ENCODE results near the gene SLC26A9.

The SLC26A9 gene

DNA sequence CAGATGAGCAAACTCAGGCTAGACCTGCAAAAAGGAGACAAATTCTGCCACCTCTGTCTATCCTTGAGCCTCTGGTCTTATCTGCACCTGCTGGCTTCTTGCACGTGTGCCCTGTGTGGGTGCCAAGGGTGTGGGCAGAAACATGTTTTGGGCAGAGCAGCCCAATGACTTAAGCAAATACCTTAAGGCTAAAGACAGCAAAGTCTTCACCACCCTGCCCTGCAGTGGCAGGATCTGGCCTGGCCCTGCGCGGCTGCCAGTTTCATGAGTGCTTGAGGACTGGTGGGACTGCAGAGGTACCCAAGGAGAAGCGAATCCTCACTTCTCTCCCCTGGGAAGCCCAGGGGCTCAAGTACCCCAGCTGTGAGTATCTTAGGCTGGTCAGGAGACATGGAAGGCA lies 3.8 kb upstream of the SLC26A9 start:
- DNase-seq (ENCODE audit: low read depth in 3 of 3): no peak

DNA sequence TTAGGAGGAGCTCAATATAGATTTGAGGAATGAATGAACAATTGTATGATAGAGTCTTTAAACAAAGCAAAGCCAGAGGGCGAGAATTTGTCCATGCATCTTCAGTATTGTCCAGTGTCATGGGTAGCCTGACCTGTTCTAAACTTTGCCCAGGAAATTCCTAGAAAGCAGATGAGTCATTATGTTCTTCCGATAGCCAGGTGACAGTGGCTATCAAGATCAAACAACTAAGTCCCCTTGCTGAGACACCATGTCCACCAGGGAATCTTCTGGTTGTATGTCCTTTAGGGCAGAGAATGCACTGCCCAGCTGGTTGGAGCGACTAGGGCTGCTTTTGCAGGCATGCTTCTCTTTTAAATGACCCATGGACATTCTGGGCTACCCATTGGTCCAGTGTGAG lies 1.8 kb upstream of the SLC26A9 start:
- no peak for DNase-seq (ENCODE audit: low read depth in 3 of 3)

DNA sequence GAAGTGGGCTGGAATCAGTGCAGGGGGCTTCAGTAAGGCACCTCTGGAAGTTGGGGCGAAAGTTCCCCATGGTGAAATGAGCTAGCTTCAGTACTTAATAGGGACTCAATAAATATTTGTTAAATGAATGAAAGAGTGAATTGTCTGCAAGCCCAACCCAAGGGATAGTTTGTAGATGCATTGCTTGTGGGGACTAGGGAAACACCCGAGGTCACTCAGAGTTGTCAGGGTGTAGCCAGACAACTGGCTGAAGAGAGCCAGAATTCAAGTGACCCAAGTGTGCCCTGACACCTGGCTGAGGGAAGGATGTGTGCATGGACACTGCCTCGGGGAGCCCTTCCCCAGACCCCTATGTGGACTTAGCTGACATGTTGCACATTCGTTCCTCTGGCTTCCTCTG lies 1.3 kb upstream of the SLC26A9 start:
- no peak for DNase-seq (ENCODE audit: low read depth in 3 of 3)

DNA sequence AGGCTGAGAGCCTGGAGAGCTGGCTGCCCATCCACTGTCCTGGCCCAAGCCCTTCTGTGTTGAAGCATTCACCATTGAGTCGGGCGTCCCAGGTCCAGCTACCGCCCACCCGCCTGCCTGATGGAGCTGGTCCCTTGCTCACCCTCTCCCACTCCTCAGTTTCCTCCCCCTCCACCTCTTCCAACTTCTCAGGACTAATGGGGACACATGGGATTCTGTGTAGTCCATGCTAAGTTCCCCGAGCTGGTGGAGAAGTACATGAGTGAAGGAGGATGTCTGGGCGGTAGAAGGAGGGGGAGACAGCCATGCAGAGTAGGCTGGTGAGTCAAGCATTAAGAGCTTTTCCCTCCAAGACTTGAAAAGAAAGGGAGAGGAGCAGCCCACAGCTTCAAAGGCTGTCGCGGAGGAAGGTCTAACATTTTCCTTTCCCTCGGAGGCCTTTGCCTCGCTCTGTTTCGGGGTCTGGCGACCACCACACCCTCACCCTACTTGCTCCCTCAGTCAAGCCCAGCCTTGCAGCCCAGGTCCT lies 561 bp downstream of the SLC26A9 start:
- no peak for DNase-seq (ENCODE audit: low read depth in 3 of 3)

DNA sequence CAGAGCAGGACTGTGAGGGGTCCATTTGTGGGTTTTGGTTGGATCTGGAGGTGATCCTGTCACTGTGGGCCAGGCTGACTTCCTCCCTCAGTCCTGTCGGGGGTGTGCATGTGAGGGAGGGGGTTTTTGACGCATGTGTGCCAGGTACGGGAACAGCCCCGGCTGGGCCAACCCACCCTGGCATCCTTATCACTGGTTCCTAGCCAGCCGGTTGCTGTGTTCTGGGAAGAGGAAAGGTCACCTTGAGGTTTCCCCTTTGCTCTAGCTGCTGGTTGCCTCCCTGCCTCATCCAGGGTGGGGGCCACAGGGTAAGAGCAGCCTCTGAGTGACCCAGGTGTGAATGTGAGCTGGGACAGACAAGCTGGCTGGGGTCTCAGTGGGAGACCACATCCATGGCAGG lies 2.5 kb downstream of the SLC26A9 start:
- DNase-seq (ENCODE audit: low read depth in 3 of 3): no peak

DNA sequence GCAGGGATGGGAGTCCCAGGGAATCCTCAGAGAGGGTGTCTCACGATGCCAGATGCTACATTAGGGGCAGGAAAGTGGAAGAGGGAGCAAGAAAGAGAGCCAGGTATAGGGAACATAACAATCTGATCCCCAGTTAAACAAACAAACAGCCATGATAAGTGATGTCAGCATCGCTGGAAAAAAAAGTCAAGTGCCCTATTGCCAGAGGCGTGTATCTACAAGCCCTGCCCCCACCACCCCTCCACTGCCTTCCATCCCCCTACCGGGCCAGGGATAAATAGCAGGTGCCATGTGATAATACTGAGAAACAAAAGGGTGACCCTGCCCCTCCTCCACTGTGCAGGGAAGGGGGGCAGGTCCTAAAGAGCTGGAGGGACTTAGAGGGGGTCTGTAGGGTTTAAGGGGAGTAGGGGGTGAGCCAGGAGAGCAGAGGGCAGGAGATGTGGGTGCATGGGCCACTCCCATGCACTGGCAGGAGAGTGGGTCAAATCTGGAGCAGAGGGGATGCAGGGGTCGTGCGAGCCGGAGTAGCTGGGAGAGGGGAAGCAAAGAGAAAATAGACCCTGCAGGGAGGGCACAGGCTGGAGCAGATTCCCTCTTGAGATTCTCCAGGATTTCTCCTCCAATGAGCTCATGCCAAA lies 3.4 kb downstream of the SLC26A9 start:
- no peak for DNase-seq (ENCODE audit: low read depth in 3 of 3)

DNA sequence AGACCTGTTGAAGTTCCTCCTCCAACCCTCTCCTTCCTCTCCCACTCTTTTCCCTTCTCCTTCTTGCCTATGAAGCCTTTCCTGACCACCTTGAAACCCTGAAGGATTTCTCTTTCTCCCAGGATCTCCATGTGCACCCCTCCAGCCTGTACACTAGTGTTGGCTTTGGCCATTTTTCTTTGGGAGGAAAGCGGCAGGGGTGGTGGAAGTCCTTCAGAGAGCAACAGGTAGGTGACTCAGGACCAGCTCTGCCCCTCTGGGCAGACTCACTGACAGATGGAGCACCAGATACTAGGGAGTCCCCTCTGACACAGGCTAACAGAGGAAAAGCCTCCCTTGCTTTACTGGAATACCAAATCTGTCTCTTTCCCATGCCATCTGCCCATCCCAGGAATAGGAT lies 4.6 kb downstream of the SLC26A9 start:
- DNase-seq (ENCODE audit: low read depth in 3 of 3): no peak

DNA sequence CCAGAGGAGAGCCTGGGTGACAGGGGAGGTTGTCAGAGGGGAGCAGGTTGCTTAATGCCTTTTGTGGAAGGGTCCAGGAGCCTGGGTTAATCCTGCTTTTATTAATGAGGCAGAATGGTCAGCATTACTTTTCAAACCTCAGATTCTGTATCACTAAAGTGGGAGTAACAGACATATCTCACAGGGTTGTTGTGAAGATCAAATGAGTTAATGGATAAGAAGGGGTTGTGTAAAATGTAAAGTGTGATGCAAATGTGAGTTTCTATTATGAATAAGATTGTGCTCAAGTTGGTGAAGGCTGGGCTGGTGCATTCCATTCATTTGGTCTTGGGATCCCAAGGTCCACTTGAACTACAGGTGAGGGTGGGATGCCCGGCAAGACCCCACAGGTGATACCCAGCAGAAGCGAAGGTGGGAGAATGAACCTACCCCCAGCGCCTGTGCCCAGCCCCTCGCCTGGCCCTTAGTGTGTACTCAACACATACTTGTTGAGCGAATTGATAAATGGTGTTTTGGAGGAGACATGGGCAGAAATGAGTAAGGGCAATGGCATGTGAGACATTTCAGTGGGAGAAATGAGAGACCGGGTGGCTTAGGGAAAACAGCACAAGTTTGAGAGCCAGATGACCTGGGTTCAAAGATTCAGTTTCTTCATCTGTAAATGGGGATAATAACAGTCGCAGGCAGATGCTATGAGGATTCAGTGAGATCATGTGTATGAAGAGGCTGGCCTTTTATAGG lies 6.2 kb downstream of the SLC26A9 start:
- no peak for DNase-seq (ENCODE audit: low read depth in 3 of 3)

DNA sequence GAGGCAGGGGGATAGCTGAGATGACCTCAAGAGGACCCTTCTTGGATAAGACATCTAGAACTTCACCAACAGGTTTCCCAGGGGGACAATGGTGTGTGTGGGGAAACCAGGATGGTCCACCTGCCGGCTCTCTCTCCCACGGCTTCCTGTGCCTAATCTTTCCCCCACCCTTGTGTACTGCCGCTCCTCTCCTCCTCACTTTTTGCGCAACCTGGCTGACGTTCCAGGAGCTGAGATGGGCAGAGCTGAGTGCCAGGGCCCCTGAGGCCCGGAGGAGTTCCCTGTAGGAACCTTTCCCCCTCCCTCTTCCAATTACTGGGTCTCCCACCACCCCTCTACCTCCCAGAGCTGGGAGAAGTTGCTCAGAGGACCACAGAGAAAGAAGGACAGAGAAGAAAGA lies 6.9 kb downstream of the SLC26A9 start:
- DNase-seq (ENCODE audit: low read depth in 3 of 3): no peak

DNA sequence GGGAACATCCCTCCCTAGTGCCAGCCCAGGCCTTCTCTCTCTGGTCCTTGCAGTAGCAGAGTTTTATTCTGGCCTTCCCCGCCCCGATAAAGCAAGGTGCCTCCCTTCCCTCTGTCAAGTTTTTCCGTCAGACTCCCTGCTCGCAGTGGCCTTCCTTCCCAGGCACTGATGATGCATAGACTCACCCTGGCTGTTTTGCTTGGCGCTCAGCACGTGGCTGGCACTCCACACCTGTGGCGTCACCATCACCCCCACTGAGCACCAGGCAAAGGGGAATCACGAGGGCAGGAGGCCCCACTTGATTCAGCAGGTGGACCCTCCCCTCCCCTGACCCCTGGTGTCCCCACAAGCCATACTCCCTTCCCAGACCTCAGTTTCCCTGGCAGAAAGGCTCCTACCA lies 7.4 kb downstream of the SLC26A9 start:
- no peak for DNase-seq (ENCODE audit: low read depth in 3 of 3)

DNA sequence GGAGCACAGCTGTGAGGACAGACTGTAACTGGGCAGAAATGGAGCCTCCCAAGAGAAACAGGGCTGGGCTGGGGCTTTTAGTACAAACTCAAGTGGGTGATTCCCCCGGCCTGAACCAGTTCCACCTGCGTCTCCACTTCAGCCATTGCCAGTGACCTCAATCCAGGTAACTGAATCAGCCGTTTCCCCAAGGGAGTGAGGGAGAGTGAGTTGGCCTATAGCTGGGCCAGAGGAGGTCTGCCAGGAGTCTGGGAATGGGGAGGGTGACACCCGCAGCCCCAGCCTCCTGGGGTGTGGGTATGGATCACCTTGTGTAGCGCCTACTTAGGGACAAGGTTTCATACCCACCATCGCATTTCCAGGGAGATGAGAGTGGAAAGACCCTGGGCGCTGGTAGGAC lies 8.5 kb downstream of the SLC26A9 start:
- no peak for DNase-seq (ENCODE audit: low read depth in 3 of 3)

DNA sequence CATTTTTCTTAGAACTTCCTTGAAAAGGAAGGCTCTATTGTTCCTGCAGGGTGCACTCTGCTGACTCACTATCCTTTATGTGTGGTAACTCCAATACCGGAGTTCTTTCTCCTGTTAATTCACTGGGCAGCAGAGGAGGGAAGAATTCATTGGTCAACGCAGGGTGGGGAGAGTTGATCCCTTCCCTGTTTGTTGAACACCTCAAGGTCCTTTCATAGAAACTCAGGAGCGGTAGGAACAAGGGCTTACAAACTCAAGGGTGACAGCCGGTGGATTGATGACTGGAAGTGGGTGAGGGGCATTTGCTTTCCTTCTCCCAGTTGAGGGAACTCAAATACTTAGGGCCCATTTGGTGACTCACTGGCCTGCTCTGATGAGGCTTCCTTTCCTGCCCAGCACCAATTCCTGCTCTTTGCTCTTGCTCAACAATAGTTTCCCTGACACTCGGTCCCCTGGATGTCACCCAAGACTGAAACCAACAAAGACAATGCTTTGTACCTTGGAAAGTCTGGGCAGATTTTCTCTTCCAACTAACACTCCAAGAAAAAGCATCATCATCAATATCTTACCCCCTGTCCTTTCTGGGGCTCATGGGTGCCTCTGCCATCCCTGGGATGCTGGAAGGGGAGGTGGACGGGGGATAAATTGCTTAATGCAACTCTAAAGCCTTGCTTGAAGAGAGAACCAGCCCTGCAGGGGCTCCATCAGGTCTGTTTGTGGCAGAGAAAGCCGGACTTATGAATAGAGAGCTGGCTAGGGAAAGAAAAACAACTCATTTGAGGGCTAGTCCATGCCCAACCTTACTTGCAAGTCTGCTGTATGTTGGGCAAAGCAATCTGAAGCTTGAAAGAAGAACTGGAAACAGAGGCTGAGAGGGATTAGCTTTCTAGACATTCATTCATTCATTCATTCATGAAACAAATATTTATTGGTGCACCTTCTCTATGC lies 9.3 kb downstream of the SLC26A9 start:
- no peak for DNase-seq (ENCODE audit: low read depth in 3 of 3)

DNA sequence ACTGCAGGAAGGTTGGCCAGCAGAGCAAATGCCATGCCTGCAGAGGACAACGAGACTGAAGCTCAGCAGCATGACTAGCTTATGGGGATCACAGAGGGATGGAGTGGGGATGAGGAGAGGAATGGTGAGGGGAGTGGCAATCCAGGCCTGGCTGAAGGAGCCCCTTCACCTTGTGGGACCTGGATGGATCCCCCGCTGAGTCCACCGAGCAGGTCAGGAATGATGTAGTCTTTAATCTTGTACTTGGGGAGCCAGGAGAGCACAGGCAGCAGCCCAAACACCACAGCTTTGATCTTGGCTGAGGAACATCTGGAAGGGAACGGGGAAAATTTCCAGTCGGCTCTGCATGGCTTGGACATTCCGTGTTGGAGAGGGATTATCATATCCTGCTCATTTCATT lies 10.5 kb downstream of the SLC26A9 start:
- no peak for DNase-seq (ENCODE audit: low read depth in 3 of 3)

DNA sequence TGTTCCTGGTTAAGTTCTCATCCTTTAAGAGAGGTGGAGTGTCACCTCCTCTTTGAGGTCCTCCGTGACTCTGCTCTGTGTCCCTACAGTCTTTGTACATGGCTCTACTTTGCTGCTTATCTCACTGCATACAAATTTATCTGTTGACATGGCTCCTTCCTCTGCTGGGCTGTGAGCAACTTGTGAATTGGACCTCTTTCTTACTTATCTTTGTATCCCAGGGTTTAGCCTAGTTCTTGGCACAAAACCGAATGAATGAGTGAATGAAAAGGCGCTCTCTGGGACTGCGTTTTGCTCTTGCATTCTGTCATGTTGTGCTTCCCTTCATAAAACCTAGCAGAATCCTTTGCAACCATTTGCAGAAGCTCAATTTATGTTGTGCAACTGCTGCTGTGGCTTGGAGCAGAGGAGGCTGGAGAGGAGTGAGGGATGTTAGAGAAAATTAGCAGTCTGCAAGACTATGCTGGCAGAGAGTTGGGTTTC lies 12.4 kb downstream of the SLC26A9 start:
- no peak for DNase-seq (ENCODE audit: low read depth in 3 of 3)

DNA sequence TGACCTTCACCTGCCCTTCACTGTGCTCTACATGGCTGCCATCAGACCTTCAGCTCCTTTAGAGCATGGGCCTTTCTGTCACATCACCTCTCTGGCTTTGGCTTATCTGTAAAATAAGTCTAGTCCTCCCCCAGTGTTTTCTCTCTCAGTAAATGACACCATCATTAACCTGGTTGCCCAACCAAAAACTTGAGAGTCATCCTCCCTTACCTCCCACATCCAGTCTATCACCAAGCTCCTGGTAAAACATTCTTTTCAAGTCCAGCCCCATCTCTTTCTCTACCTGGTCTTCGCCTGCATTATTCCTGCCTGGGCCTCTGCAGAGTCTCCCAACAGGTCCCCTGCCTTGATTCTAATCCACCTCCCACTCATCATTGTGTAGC lies 13.1 kb downstream of the SLC26A9 start:
- DNase-seq (ENCODE audit: low read depth in 3 of 3): no peak

DNA sequence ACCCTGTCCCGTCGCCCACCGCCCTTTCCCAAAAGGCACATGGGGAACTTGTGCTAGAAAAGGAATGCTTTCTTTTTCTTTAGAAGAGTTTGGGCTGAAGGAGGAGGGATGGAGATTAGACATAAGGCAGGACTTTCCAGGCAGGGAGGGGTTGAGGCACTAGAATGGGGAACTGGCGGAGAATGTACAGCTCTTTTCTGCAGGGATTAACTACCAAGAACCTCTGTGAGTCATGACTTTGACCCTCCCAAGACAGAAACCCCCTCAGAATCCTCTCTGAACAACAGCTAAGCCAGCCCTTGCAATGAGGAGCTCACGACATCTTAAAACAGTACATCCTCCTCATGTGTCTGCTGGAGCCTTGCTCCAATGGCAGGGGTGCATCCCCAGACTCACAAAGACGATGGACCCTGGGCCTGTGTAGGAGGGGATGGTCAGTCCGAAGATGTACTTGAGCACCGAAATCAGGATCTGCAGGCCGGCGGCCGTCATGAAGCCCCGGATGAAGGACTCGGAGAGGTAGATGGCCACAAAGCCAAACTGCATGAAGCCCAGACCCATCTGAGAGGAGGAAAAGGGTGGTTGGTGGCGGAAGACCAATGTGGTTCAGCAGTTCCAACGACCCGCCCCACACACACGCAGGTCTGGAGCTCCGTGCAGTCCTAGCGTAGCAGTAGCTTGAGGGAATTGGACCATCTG lies 13.6 kb downstream of the SLC26A9 start:
- no peak for DNase-seq (ENCODE audit: low read depth in 3 of 3)

DNA sequence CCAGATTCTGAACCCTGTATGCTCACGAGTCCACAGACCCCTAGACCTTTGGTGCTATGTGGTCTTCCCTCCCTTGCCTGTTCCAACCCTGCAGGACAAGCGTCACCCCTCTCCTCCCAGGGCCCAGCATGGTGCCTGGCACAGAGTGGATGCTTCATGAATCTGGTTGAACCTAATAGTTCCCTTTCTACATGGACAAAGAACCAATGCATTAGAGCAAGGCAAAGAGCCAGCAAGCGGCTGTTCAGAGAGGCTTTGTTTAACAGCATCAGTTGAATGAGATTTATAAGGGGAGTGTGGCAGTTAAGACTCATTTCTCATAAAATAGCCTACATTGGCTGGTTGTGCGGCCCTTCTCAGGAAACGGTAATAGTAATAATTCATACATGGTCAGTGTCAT lies 14.9 kb downstream of the SLC26A9 start:
- DNase-seq (ENCODE audit: low read depth in 3 of 3): no peak

DNA sequence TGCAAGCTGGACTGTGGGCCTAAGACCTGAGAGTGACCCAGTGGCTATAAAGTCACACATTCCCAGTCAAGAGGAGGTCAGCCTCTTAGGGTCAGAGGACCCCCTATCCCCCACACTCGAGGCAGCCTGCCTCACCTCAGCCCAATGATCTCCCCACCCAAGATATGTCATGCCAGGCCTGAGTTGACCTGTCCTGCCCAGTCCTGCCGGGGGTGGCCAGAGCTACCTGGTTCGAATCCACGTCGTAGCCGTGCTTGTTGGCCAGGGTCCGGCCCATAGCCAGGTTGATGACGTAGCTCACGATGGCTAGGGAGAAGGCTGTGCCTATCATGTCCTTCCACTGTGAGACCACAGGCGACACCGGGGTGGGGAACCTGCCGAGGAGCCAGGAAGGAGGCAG lies 15.6 kb downstream of the SLC26A9 start:
- no peak for DNase-seq (ENCODE audit: low read depth in 3 of 3)

DNA sequence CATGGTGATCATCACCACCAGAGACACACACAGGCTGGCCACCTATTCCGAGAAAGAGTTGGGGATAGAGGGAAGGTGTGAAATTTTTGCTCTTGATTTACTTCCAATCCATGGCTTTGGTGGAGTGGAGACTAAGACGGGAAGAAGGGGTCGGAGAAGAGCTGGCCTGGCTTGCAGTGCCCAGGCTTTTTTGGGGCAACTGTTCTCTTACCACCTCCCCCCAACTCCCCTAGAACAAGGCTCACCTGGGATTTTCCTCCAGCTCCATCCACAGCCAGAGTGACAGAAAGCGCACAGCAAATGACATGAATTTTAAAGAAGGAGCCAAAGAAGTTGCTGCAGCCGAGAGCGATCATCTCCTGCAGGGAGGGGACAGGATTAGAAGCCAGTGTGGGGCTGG lies 16.0 kb downstream of the SLC26A9 start:
- DNase-seq (ENCODE audit: low read depth in 3 of 3): no peak

DNA sequence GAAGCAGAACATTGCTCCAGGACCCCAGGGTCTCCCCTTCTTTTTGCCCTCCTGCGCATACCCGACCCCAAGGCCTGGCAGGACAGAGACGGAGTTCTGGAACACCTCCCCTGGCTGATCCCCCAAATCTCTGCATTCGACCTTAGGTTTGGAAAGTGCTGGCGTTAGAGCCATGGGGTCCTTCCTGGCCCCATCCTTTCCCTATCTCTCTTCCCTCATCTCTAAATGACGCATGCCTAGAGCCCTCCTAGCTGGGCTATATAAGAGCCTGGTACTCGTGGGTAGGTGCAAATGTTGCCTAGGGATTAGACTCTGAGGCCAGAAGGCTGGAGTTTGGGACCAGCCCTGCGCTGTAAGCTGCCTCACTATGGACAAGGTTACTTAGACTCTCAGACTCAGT lies 16.6 kb downstream of the SLC26A9 start:
- DNase-seq (ENCODE audit: low read depth in 3 of 3): no peak

DNA sequence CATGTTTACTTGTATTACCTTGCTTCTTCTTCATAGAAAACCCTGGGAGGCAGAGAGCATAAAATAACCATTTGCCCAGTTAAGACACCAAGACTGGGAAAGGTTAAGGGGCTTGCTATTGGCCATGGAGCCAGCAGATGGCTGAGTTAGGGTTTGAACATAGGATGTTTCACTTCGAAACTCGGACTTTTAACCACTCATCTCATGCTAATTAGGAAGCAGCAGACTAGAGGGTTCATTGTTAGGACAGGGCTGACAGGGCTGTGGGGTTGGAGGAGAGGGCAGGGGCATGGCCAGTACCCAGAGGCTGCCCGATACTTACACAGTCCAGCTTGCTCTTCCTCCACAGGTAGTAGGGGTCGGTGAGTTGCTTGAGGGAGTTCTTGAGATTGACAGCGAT lies 17.0 kb downstream of the SLC26A9 start:
- no peak for DNase-seq (ENCODE audit: low read depth in 3 of 3)

DNA sequence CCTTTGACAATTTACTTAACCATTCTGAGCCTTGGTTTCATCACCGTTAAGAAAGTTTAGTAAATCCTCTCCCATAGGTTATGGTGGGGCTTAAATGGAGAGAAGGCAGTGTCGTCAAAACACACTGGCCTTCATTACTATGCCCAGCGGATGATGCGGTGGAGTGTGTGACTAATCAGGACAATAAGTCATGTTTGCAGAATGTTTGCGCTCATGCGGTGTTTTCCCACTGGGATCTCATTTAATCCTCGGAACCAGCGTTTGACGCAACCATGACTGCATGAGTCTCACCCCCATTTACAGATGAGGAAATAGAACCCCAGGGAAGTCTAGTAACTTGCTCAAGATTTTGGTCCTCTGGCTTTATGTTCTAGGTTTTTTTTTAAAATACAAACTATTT lies 17.5 kb downstream of the SLC26A9 start:
- DNase-seq (ENCODE audit: low read depth in 3 of 3): no peak
